ENCODE data around the gene CACNG7. TPM values are rescaled to one million over a fixed set of nuclear protein-coding genes. Genes with fewer than 3 reads are reported as not detected.
A peak's percentile ranks its signal among the peaks of the same experiment; 100 is the strongest.

CACNG7 gene
- total RNA-seq, 1 donor from 2014 or later = not detected

DNA sequence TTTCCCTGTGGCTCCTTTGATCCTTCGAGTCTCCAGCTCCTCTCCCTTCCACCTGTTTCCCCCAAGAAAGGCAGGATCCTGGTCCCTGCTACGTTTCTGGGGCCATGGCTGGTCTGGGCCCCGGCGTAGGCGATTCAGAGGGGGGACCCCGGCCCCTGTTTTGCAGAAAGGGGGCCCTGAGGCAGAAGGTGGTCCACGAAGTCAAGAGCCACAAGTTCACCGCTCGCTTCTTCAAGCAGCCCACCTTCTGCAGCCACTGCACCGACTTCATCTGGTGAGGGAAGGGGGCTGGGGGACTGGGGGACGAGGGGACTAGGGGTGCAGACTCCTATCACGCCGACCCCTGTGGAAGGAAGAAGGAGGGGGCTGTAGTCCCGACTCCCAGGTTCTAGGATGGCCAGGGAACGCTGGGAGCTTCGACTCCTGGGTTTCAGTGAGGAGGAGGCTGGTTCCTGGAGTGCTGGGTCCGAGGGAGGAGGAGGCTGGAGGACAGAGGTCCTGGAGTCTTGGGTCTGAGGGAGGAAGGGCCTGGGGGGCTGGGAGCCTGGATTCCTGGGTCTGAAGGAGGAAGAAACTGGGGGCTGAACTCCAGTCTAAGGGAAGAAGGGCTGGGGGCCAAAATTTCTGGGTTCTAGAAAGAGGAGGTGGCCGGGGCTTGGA lies 26.6 kb upstream of the CACNG7 start:
- H3K9me3 Mint-ChIP-seq = no peaks in the 10 kb centered on the region
- peaks cover 11% of the 10 kb centered on the region for H3K4me1 Mint-ChIP-seq (ENCODE audit: low read depth)
- DNase-seq (ENCODE audit: low spot score) = no peak
- H3K27me3 Mint-ChIP-seq (ENCODE audit: low read depth) = peaks cover 23% of the 10 kb centered on the region
- no peak overlapping the region for H3K27ac Mint-ChIP-seq
- intact Hi-C loops (cut with micrococcal nuclease) = loop anchor here (2.0 kb wide), 1 partner anchor 30 kb away; no protein-coding TSS in a partner anchor
- no peaks in the 10 kb centered on the region for H3K36me3 Mint-ChIP-seq (ENCODE audit: low read depth)
- H3K4me3 Mint-ChIP-seq (ENCODE audit: low read depth) = peak overlapping the region; percentile 30

DNA sequence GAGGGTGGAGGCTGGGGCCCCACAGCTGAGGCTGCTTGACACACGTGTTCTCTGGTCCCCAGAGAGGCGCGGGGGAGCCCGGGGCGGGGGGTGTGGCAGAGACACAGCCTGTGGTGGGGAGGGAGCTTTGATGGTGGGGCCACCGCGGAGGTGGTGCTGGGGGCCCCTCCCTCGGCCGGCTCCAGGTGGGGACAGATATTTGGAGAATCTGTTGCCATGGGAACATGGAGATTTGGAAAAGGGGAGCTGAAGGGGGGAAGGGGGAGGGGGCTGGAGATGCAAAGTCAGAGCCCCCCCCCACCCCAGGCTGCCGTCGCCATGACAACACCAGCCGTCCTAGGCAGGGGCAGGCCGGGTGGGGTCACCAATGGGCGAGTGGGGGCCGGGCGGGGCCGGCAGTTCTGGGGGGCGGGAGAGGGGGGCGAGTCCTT lies 25.8 kb upstream of the CACNG7 start:
- intact Hi-C loops (cut with micrococcal nuclease) = loop anchor here (2.0 kb wide), 1 partner anchor 30 kb away; no protein-coding TSS in a partner anchor
- Mint-ChIP-seq H3K36me3 (ENCODE audit: low read depth) (no peaks in the 10 kb centered on the region), H3K27me3 (ENCODE audit: low read depth) (peaks cover 23% of the 10 kb centered on the region), H3K27ac (no peak overlapping the region), H3K4me1 (ENCODE audit: low read depth) (peaks cover 9% of the 10 kb centered on the region), H3K4me3 (ENCODE audit: low read depth) (no peak overlapping the region), H3K9me3 (no peaks in the 10 kb centered on the region)
- DNase-seq (ENCODE audit: low spot score) = no peak

DNA sequence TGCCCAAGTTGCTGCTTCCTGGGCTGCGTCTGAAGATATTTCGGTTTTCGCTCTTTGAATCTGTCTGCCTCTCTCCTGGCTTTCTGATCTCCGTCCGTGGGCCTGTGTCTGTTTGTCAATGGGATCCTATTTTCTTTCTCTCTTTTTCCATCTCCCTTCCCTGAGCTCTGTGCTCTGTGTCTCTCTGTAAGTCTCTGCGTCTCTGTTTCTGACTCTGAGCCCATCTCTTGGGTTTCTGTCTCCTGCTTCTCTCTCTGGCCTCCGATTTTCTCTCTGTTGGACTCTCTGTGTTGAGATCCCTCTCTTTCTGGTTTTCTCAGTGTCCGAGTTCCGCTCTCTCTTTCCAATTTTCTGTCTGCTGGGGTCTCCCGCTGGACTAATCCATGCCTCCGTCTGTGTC lies 25.3 kb upstream of the CACNG7 start:
- H3K4me3 Mint-ChIP-seq (ENCODE audit: low read depth) = no peak overlapping the region
- no peaks in the 10 kb centered on the region for H3K36me3 Mint-ChIP-seq (ENCODE audit: low read depth)
- H3K27ac Mint-ChIP-seq = no peak overlapping the region
- intact Hi-C loops (cut with micrococcal nuclease) = loop anchor here (2.0 kb wide), 1 partner anchor 31 kb away; no protein-coding TSS in a partner anchor
- peaks cover 7% of the 10 kb centered on the region for H3K4me1 Mint-ChIP-seq (ENCODE audit: low read depth)
- H3K9me3 Mint-ChIP-seq = no peaks in the 10 kb centered on the region
- no peak for DNase-seq (ENCODE audit: low spot score)
- peaks cover 23% of the 10 kb centered on the region for H3K27me3 Mint-ChIP-seq (ENCODE audit: low read depth)

DNA sequence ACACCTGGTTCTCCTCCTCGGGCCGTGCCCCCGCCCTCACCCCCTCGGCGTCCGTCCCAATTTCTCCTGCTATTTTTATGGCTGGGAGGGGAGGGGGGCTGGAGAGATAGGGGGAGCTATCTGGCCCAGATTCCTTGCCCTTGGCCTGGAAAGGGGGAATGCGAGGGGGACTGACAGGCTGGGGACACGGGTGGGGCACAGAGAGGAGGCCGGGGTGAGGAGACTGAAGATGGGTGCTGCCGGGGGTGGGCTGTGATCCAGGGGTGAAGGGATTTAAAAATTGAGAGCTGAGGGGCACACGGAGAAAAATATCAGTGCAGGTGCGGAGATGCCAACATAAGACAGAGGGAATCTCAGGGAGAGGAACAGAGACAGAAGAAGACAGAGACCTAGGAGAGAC lies 24.8 kb upstream of the CACNG7 start:
- no peak overlapping the region for H3K4me3 Mint-ChIP-seq (ENCODE audit: low read depth)
- H3K4me1 Mint-ChIP-seq (ENCODE audit: low read depth) = peaks cover 4% of the 10 kb centered on the region
- no peaks in the 10 kb centered on the region for H3K36me3 Mint-ChIP-seq (ENCODE audit: low read depth)
- no peaks in the 10 kb centered on the region for H3K9me3 Mint-ChIP-seq
- no peak overlapping the region for H3K27ac Mint-ChIP-seq
- intact Hi-C loops (cut with micrococcal nuclease) = no loop called here
- peaks cover 23% of the 10 kb centered on the region for H3K27me3 Mint-ChIP-seq (ENCODE audit: low read depth)
- DNase-seq (ENCODE audit: low spot score) = no peak

DNA sequence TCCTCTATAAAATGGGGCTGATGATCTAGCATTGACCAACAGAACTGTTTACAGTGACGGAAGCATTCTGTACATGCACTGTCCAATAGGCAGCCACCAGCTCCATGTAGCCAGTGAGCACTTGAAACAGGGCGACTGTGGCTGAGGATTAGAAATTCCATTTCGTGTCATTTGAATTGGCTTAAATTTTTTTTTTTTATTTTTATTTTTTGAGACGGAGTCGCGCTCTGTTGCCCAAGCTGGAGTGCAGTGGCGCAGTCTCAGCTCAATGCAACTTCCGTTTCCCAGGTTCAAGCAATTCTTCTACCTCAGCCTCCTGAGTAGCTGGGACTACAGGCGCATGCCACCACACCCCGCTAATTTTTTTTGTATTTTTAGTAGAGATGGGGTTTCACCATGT lies 24.0 kb upstream of the CACNG7 start:
- no peak overlapping the region for H3K27ac Mint-ChIP-seq
- H3K4me1 Mint-ChIP-seq (ENCODE audit: low read depth) = peaks cover 4% of the 10 kb centered on the region
- H3K4me3 Mint-ChIP-seq (ENCODE audit: low read depth) = no peak overlapping the region
- H3K9me3 Mint-ChIP-seq = no peaks in the 10 kb centered on the region
- no peak for DNase-seq (ENCODE audit: low spot score)
- peaks cover 23% of the 10 kb centered on the region for H3K27me3 Mint-ChIP-seq (ENCODE audit: low read depth)
- intact Hi-C loops (cut with micrococcal nuclease) = no loop called here
- no peaks in the 10 kb centered on the region for H3K36me3 Mint-ChIP-seq (ENCODE audit: low read depth)

DNA sequence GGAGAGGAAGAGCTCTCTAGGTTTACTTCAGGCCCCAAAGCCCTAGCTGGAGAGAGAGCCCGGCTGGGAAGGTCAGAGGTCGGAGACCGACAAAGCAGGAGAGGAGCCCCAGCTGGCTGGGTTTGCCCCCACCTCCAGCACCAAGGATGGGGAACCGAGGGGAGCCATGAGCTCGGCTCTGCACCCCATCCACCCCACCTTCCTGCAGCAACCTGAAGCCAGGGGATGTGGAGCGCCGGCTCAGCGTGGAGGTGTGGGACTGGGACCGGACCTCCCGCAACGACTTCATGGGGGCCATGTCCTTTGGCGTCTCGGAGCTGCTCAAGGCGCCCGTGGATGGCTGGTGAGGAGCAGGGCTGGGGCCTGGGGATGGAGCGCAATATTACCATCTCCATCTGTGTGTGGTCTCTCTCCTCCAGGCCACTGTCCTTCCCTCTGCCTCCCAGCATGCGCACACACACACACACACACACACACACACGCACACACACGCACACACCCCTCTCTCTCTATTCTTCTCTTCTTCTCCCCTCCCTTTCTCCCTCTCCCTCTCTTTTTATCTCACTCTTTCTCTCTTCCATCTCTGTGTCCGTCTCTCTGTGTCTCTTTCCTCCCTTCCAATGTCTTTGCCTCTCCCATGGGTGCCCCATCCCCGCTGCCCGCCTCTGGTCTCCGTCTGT lies 16.6 kb upstream of the CACNG7 start:
- DNase-seq (ENCODE audit: low spot score) = no peak
- intact Hi-C loops (cut with micrococcal nuclease) = no loop called here
- H3K4me1 Mint-ChIP-seq (ENCODE audit: low read depth) = no peaks in the 10 kb centered on the region
- H3K27ac Mint-ChIP-seq = no peak overlapping the region
- H3K9me3 Mint-ChIP-seq = no peaks in the 10 kb centered on the region
- H3K36me3 Mint-ChIP-seq (ENCODE audit: low read depth) = no peaks in the 10 kb centered on the region
- H3K27me3 Mint-ChIP-seq (ENCODE audit: low read depth) = peaks cover 7% of the 10 kb centered on the region
- no peak overlapping the region for H3K4me3 Mint-ChIP-seq (ENCODE audit: low read depth)

DNA sequence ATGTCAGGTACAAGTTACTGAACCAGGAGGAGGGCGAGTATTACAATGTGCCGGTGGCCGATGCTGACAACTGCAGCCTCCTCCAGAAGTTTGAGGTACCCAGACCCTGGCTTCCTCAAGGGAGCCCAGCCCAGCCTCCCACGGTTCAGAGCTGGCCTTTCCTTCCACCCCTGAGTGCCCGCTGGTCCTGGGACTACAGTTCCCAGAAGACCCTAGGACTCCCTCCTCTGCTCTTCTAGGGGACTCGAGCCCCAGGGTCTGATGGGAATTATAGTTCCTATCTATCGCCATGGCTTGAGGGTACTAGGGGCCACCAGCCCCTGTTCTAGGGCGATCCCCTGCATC lies 16.1 kb upstream of the CACNG7 start:
- no peak overlapping the region for H3K27ac Mint-ChIP-seq
- DNase-seq (ENCODE audit: low spot score) = no peak
- no peaks in the 10 kb centered on the region for H3K36me3 Mint-ChIP-seq (ENCODE audit: low read depth)
- H3K9me3 Mint-ChIP-seq = no peaks in the 10 kb centered on the region
- H3K4me1 Mint-ChIP-seq (ENCODE audit: low read depth) = no peaks in the 10 kb centered on the region
- intact Hi-C loops (cut with micrococcal nuclease) = no loop called here
- peaks cover 9% of the 10 kb centered on the region for H3K27me3 Mint-ChIP-seq (ENCODE audit: low read depth)
- H3K4me3 Mint-ChIP-seq (ENCODE audit: low read depth) = no peak overlapping the region

DNA sequence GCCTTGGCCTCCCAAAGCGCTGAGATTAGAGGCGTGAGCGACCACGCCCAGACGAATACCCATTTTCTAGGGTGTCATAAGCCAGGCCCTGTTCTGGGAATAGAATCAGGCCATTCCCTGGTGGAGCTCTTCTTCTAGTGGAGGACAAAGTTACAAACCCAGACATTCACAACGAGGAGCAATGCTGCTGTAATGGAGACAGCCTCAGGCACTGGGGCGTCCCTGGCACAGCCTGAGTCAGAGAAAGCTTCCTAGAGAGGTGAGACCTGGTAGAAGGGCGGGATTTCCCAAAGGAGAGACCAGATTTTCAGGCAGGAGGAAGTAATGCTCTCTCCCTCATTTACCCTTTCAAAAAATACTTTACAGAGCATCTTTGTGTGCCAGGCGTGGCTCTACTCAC lies 14.4 kb upstream of the CACNG7 start:
- Mint-ChIP-seq H3K9me3 (no peaks in the 10 kb centered on the region), H3K36me3 (ENCODE audit: low read depth) (no peaks in the 10 kb centered on the region), H3K4me3 (ENCODE audit: low read depth) (no peak overlapping the region), H3K27ac (no peak overlapping the region), H3K4me1 (ENCODE audit: low read depth) (peaks cover 2% of the 10 kb centered on the region), H3K27me3 (ENCODE audit: low read depth) (peaks cover 16% of the 10 kb centered on the region)
- DNase-seq (ENCODE audit: low spot score) = no peak
- intact Hi-C loops (cut with micrococcal nuclease) = no loop called here

DNA sequence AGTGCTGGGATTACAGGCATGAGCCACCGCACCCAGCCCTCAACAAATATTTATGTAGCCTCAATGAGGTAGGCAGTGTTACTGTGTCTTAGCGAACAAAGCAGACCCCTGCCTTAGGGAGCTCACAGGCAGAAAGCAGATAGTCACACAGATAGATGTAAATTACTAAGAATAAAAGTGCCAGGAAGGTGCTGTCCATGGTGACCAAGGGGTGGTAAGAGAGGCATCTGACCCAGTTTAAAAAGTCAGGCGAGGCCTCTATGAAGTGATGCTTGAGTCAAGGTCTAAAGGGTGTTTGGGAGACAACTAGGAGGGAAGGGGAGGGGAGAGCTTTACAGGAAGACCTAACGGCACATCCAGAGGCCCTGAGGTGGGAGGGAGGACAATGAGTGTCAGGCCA lies 12.4 kb upstream of the CACNG7 start:
- DNase-seq (ENCODE audit: low spot score) = no peak
- intact Hi-C loops (cut with micrococcal nuclease) = no loop called here
- Mint-ChIP-seq H3K27ac (no peak overlapping the region), H3K4me3 (ENCODE audit: low read depth) (no peak overlapping the region), H3K4me1 (ENCODE audit: low read depth) (peaks cover 2% of the 10 kb centered on the region), H3K9me3 (no peaks in the 10 kb centered on the region), H3K27me3 (ENCODE audit: low read depth) (peaks cover 14% of the 10 kb centered on the region), H3K36me3 (ENCODE audit: low read depth) (no peaks in the 10 kb centered on the region)

DNA sequence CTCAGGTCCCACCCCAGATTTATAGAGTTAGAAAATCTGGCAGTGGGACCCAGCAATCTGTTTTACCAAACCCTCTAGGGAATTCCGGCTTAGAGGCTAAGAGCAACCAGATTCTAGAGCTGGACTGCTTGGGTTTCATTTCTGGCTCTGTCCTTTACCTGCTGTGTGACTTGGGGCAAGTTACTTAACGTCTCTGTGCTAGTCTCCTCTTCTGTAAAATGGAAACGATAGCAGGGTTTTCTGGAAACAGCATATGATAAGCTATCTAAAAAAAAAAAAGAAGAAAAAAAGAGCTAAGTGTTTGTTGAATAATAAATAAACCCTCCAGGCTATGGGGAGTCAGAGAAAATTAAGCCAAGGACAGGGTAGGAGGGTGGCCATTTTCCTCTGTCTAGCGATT lies 11.6 kb upstream of the CACNG7 start:
- no peaks in the 10 kb centered on the region for H3K36me3 Mint-ChIP-seq (ENCODE audit: low read depth)
- DNase-seq (ENCODE audit: low spot score) = no peak
- no peaks in the 10 kb centered on the region for H3K9me3 Mint-ChIP-seq
- H3K27me3 Mint-ChIP-seq (ENCODE audit: low read depth) = peaks cover 13% of the 10 kb centered on the region
- no peak overlapping the region for H3K4me3 Mint-ChIP-seq (ENCODE audit: low read depth)
- H3K27ac Mint-ChIP-seq = no peak overlapping the region
- intact Hi-C loops (cut with micrococcal nuclease) = no loop called here
- H3K4me1 Mint-ChIP-seq (ENCODE audit: low read depth) = peaks cover 2% of the 10 kb centered on the region

DNA sequence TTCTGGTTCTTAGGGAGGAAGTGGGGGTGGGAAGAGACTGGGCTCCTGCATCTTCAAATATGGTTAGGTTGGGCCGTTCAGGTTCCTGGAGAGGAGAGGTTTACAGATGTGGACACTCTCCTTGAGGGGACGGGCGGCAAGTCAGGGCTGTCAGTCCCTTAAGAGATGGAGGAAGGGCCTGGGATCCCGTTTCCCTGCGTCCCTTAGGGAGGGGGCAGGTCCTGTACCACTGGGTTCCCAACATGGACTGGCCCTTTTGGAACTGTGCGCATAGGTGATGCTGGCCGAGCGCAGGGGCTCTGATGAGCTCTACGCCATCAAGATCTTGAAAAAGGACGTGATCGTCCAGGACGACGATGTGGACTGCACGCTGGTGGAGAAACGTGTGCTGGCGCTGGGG lies 10.9 kb upstream of the CACNG7 start:
- Mint-ChIP-seq H3K4me1 (ENCODE audit: low read depth) (peaks cover 2% of the 10 kb centered on the region), H3K36me3 (ENCODE audit: low read depth) (no peaks in the 10 kb centered on the region), H3K9me3 (no peaks in the 10 kb centered on the region), H3K27me3 (ENCODE audit: low read depth) (peaks cover 13% of the 10 kb centered on the region), H3K4me3 (ENCODE audit: low read depth) (no peak overlapping the region), H3K27ac (no peak overlapping the region)
- DNase-seq (ENCODE audit: low spot score) = no peak
- intact Hi-C loops (cut with micrococcal nuclease) = no loop called here

DNA sequence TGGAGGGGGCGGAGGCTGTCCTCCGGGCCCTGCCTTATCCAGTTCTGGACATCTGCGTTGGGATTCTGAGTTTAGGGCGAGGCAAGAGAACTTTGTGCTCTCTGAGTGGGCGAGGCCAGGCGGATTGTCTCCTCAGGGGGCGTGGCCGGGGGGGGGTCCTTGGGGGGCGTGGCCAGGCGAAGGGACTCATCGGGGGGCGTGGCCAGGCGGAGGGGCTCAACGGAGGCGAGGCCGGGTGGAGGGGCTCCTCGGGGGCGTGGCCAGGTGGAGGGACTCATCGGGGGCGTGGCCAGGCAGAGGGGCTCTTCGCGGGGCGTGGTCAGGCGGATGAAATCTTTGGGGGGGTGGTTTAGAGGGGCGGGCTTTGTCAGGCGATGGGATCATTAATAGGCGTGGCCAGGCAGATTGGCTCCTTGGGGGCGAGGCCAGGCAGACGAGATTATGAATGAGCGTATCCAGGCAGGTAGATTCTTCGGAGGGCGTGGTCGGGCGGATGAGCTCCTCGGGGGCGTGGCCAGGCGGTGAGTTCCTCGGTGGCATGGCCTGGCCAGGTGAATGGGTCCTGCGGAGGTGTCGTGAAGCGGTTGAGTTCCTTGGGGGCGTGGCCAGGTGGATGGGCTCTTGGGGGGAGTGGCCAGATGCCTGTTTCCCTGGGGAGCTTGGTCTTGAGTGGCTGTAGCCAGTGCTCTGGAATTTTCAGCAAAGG lies 10.3 kb upstream of the CACNG7 start:
- DNase-seq (ENCODE audit: low spot score) = no peak
- H3K9me3 Mint-ChIP-seq = no peaks in the 10 kb centered on the region
- H3K27me3 Mint-ChIP-seq (ENCODE audit: low read depth) = peaks cover 13% of the 10 kb centered on the region
- no peak overlapping the region for H3K4me3 Mint-ChIP-seq (ENCODE audit: low read depth)
- H3K4me1 Mint-ChIP-seq (ENCODE audit: low read depth) = peaks cover 2% of the 10 kb centered on the region
- H3K27ac Mint-ChIP-seq = no peak overlapping the region
- intact Hi-C loops (cut with micrococcal nuclease) = no loop called here
- no peaks in the 10 kb centered on the region for H3K36me3 Mint-ChIP-seq (ENCODE audit: low read depth)

DNA sequence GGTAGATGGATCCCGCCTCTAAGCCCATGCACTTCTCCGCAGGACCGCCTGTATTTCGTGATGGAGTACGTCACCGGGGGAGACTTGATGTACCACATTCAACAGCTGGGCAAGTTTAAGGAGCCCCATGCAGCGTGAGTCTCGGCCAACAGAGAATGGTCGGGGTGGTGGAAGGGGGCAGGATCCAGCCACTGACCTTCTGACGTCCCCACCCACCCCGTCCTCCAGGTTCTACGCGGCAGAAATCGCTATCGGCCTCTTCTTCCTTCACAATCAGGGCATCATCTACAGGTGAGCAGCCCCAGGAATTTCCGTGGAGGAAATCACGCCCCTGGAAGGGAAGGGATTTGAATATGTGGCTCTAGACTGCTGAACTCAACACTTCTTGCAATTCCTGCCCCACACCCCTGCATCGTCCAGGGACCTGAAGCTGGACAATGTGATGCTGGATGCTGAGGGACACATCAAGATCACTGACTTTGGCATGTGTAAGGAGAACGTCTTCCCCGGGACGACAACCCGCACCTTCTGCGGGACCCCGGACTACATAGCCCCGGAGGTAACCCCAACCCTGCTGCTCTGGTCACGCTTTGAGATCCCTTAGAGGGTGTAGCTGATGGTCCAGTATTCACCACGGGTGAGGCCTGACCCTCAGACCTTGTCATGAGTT lies 8.8 kb upstream of the CACNG7 start:
- H3K36me3 Mint-ChIP-seq (ENCODE audit: low read depth) = no peaks in the 10 kb centered on the region
- DNase-seq (ENCODE audit: low spot score) = no peak
- H3K27ac Mint-ChIP-seq = no peak overlapping the region
- H3K9me3 Mint-ChIP-seq = no peaks in the 10 kb centered on the region
- no peak overlapping the region for H3K4me3 Mint-ChIP-seq (ENCODE audit: low read depth)
- intact Hi-C loops (cut with micrococcal nuclease) = no loop called here
- peaks cover 2% of the 10 kb centered on the region for H3K4me1 Mint-ChIP-seq (ENCODE audit: low read depth)
- H3K27me3 Mint-ChIP-seq (ENCODE audit: low read depth) = peaks cover 15% of the 10 kb centered on the region
